ENCODE results near the gene TRAPPC1. TPM values are rescaled to one million over a fixed set of nuclear protein-coding genes. Genes with fewer than 3 reads are reported as not detected.
A peak's percentile ranks its signal among the peaks of the same experiment; 100 is the strongest.

The TRAPPC1 gene
- total and polyA plus RNA-seq, 2 donors (not counting 3 experiments of a cell fraction or from before 2014, with no cell fraction given), result 146 to 250 TPM

GRCh38 chr17:7889166-7889955, 42.4 kb downstream of the TRAPPC1 start:
- Histone ChIP-seq H3K4me3 (replicated peaks in 1 of 3; ENCODE audit: insufficient read depth in 1 of 3, low read depth in 1 of 3, low read length in 3 of 3) (no peak overlapping the region), H3K9me3 (replicated peaks; ENCODE audit: control insufficient read depth, insufficient read depth, low read length) (no peaks in the 10 kb centered on the region), H3K4me2 (ENCODE audit: insufficient read depth, low read length) (peak overlapping the region; percentile 60), H3K27me3 (ENCODE audit: control insufficient read depth in 2 of 2, insufficient read depth in 2 of 2, low read length in 2 of 2) (no peaks in the 10 kb centered on the region), H2AFZ (ENCODE audit: low read depth, low read length) (no peak overlapping the region), H4K20me1 (replicated peaks; ENCODE audit: control insufficient read depth, extremely low read depth, insufficient read depth, low read length) (no peaks in the 10 kb centered on the region), H3K9ac (replicated peaks; ENCODE audit: extremely low read depth, insufficient read depth, low read length) (peak overlapping the region; percentile 69), H3K79me2 (ENCODE audit: control insufficient read depth, insufficient read depth, low read length) (peaks cover 32% of the 10 kb centered on the region), H3K27ac (ENCODE audit: insufficient read depth, low read depth, low read length) (peak overlapping the region; percentile 78), H3K9me1 (replicated peaks; ENCODE audit: control insufficient read depth, extremely low read depth, insufficient read depth, low read length) (no peaks in the 10 kb centered on the region), H3K4me1 (ENCODE audit: control insufficient read depth, extremely low read depth, insufficient read depth, low read length) (peaks cover 28% of the 10 kb centered on the region), H3K36me3 (ENCODE audit: control insufficient read depth in 2 of 2, extremely low read depth in 1 of 2, insufficient read depth in 2 of 2, low read length in 2 of 2) (peaks cover 20 to 22% of the 10 kb centered on the region in 2 experiments)
- POLR2A ChIA-PET, result no interaction called here
- no TSS peak for BruUV-seq (replicated peaks)
- DNase-seq (ENCODE audit: low read depth, low spot score) (peak; percentile 93), FAIRE-seq (peak; percentile 96)
- CTCF ChIA-PET, result interaction anchor here (0.8 to 1.4 kb wide), 6 partner anchors 21 to 99 kb away, joined by 3 to 6 read pairs (median 4); partner anchors contain the start of gene NAA38
- no peak for TF ChIP-seq POLR2A (IDR thresholded peaks at IDR 0.05; ENCODE audit: low read depth, low read length)
- peak; percentile 35 for TF ChIP-seq POLR2AphosphoS5 (IDR thresholded peaks at IDR 0.05; ENCODE audit: insufficient read depth, low read depth, low read length)
- TF ChIP-seq CTCF (IDR thresholded peaks at IDR 0.05; ENCODE audit: extremely low read depth in 1 of 2, insufficient read depth in 1 of 2, low read depth in 1 of 2, low read length in 2 of 2), result peak; percentile 51 to 77
- dilution Hi-C loops (cut with MboI; ENCODE audit: extremely low pct_ligation_motif_present, low sequenced_read_pairs) (no loop called here), intact Hi-C loops (cut with micrococcal nuclease) (loop anchor here (1.0 to 5.0 kb wide), 2 partner anchors 26 to 202 kb away; partner anchors contain the start of genes TP53 and WRAP53)

Data from endothelial cell of umbilical vein (primary cell).